ENCODE results near the gene TCF23.
"Not testable (repeated sequence)": the region's sequence is repeated elsewhere in the genome, so short reads cannot be mapped to it uniquely, and the experiment has no call there.

The TCF23 gene

DNA sequence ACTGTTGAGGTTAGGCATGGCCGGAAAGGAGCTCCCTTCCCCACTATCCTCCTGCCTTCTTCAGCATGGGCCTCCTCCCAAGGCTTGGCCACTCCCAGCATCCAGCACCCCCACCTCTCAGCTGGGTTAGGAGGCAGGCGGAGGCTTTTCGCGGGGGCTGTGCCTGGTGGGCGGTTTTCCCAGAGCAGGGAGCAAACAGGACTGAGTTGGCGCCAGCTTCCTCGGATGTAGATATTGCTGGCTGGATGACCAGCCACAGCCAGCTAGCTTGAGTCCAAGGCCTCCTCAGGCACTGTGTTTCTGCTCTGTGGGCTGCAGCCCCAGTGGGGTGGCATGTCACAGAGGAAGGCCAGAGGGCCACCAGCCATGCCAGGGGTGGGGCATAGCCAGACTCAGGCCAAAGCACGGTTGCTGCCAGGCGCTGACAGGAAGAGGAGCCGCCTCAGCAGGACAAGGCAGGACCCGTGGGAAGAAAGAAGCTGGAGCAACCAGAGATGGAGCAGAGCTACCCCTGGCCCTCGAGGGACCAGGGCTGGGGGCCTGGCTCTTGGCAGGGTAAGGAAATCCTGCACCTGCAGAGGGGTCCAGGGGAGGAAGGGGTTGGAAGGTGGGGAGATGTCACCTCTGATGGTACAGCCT, at the start of gene TCF23:
Gene TCF23 (plus strand): TSS at position 204 of the 639 bp plus-strand sequence. CDS start 130 bp downstream, at position 334.
- no peak for DNase-seq (ENCODE audit: low read depth)

DNA sequence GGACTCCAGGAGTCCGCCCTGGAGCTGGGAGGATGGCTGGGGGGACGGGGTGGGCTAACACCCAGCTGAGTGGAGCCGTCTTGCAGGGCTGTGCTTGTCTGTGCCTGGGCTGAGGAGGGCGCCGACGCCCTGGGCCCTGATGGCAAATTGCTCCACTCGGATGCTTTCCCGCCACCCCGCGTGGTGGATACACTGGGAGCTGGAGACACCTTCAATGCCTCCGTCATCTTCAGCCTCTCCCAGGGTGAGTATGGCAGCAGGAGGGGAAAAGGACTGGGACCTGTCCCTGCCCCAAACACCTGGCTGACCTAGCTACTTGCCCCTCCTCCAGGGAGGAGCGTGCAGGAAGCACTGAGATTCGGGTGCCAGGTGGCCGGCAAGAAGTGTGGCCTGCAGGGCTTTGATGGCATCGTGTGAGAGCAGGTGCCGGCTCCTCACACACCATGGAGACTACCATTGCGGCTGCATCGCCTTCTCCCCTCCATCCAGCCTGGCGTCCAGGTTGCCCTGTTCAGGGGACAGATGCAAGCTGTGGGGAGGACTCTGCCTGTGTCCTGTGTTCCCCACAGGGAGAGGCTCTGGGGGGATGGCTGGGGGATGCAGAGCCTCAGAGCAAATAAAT, 49.4 kb upstream of the TCF23 start:
- DNase-seq (ENCODE audit: low read depth) = no peak

DNA sequence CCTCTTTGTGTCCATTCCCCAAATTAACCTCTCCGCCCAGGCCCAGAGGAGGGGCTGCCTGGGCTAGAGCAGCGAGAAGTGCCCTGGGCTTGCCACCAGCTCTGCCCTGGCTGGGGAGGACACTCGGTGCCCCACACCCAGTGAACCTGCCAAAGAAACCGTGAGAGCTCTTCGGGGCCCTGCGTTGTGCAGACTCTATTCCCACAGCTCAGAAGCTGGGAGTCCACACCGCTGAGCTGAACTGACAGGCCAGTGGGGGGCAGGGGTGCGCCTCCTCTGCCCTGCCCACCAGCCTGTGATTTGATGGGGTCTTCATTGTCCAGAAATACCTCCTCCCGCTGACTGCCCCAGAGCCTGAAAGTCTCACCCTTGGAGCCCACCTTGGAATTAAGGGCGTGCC, 48.8 kb upstream of the TCF23 start:
- no peak for DNase-seq (ENCODE audit: low read depth)

DNA sequence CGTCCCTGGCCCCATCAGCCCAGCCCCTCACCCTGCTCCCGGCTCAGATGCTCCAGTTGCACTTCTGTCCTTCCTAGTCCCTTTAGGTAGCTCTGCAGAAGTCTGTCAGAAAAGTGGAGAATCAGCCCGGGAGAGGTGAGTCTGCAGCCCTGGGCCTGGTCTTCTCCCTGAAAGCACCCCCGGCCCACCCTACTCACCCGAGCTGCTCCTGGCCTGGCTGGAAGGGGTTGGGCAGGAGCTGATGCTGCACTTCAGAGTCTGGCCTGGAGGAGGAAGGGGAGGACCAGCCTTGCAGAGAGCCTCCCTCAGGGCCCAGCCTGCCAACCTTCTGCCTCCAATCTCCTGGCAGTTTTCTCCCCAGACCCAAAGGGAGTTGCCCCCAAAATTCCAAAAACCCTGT, 46.5 kb upstream of the TCF23 start:
- no peak for DNase-seq (ENCODE audit: low read depth)

DNA sequence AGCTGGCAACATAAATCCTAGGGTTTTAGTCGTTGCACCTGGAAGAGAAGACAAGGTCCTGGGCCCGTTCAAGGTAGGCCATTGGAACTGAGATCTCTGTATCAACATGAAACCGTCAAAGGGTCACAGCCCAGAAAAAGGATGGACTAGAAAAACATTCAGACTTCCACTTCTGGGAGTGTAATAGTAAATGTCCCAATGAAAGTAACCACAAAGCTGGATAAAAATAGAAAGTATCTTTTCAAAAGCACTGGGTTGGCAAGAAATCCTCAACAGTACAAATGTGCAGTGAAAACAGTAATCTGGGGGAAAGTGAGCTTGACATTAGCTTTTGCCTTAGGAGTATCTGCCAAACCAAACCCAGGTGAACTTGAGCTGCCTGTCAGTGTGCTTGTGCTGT, 42.8 kb upstream of the TCF23 start:
- DNase-seq (ENCODE audit: low read depth) = no peak

DNA sequence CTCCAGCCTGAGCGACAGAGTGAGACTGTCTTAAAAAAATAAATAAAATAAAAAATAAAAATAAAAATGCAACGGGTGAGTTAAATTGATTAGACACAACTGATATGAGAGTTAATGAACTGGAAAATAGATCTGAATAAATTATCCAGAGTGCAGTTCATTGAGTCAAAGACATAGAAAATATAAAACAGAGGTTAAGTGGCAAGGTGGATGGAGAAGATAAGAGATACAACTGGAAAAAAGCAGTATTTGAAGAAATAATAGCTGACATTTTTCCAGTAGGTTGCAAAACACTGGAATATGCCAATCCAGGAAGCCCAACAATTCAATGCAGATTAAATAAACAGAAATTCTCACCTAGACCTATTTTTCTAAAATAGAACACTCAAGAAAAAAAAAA, 40.6 kb upstream of the TCF23 start:
- no peak for DNase-seq (ENCODE audit: low read depth)

DNA sequence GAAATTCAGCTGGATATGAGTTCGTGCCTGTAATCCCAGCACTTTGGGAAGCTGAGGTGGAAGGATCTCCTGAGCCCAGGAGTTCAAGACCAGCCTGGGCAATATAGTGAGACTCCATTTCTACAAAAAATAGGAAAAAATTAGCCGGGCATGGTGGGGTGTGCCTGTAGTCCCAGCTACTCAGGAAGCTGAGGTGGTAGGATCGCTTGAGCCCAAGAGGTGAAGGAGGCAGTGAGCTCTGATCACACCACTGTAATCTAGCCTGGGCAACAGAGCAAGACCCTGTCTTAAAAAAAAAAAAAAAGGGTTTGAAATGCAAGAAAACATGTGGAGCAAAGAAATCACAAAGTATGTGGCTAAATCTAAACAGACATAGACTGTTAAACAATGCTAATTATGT, 39.7 kb upstream of the TCF23 start:
- DNase-seq (ENCODE audit: low read depth) = no peak

DNA sequence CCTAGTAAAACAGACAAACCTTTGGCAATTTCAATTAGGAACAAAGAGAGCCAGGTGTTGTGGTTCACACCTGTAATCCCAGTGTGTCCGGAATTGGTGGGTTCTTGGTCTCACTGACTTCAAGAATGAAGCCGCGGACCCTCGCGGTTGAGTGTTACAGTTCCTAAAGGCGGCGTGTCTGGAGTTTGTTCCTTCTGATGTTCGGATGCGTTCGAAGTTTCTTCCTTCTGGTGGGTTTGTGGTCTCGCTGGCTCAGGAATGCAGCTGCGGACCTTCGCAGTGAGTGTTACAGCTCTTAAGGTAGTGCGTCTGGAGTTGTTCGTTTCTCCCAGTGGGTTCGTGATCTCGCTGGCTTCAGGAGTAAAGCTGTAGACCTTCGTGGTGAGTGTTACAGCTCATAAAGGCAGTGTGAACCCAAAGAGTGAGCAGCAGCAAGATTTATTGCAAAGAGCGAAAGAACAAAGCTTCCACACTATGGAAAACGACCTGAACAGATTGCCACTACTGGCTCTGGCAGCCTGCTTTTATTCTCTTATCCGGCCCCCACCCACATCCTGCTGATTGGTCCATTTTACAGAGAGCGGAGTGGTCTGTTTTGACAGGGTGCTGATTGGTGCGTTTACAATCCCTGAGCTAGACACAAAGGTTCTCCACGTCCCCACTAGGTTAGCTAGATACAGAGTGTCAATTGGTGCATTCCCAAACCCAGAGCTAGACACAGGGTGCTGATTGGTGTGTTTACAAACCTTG, 38.0 kb upstream of the TCF23 start:
- DNase-seq (ENCODE audit: low read depth) = not testable (repeated sequence)

DNA sequence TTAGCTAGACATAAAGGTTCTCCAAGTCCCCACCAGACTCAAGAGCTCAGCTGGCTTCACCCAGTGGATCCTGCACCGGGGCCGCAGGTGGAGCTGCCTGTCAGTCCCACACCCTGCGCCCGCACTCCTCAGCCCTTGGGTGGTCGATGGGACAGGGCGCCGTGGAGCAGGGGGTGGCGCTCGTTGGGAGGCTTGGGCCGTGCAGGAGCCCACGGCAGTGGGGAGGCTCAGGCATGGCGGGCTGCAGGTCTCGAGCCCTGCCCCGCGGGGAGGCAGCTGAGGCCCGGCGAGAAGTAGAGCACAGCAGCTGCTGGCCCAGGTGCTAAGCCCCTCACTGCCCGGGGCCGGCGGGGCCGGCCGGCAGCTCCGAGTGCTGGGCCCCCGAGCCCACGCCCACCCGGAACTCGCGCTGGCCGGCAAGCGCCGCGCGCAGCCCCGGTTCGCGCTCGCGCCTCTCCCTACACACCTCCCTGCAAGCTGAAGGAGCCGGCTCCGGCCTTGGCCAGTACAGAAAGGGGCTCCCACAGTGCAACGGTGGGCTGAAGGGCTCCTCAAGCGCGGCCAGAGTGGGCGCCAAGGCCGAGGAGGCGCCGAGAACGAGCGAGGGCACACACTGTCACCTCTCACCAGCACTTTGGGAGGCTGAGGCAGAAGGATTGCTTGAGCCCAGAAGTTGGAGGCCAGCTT, 37.3 kb upstream of the TCF23 start:
- DNase-seq (ENCODE audit: low read depth) = not testable (repeated sequence)

DNA sequence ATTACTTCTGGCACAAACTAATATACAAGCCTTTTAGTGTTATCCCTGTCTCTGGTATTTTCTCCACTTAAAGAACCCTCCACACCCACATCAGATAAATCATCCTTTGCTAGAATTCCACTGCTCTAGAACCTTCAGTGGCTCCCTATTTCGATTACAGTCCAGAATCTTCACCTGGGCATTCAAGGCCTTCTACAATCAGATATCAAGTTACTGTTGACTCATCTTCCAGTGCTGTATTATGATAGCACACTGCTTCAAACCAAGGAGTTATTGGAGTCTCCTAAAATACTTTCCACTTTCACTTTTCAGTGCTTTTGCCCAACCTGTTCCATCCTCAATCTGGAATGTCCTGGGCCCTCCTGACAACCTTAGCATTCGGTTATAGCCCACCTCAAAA, 33.3 kb upstream of the TCF23 start:
- DNase-seq (ENCODE audit: low read depth) = no peak

DNA sequence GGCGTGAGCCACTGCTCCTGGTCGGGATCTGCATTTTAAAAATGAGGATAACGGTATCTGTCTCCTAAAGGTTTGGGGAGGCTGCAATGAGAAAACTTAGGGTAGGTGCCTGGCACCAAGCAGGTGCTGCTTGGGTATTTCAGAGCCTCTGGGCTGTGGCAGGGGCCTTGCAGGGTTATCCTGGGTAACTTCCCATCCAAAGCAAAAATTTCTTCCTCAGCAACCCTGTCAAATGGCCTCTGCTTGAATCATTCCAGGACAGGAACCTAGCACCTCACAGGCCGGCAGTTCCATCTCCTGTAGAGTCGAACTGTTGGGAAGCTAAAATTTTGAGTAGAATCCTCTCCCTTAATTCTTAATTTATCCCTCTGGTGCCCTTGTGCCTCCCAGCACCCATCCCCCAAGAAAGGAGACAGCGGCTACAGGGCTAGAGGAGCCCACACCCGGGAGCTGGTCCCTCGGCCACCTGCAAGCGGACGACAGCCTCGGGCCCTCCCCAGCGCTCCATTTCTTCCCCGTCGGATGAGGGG, 30.7 kb upstream of the TCF23 start:
- DNase-seq (ENCODE audit: low read depth) = no peak

DNA sequence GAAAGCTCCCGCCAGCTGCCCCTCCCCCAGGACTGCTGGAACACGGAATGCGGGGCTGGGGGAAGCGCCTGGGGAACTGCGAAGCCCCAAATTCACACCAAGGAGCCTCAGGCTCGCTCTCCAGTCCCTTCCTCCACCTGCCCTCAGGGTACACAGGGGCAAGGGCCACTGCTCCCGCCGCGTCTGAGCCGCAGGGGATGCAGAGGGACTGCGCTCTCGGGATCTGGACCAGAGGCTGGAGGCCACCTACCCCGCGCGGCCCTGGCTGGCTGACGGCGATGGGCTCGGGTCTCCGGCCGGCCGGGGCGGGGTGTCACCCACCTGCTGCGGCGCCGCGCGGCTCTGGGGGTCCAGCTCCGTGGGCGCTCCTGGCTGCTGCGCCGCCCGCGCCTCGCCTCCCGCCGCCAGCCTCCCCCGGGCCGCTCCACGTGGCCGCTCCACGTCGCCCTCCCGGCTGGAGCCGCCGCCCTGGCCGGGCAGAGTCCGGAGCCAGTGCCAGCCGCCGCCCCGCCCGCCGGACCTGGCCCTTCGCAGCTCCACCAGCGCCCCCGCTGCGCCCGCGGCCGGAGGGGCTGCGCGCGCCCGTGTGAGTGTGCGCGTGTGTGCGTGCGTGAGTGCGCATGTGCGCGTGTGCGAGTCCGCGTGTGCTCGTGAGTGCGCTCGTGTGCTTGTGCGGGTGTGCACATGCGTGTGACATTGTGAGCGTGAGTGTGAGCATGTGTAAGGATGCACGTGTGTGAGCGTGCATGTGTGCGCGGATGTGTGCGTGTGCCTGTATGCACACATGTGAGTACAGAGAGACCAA, 30.1 kb upstream of the TCF23 start, which contains the start of gene CGREF1:
Gene CGREF1 (minus strand): TSS at position 604 of the 805 bp plus-strand sequence. CDS start 14,762 bp downstream, outside the sequence.
- no peak for DNase-seq (ENCODE audit: low read depth)

DNA sequence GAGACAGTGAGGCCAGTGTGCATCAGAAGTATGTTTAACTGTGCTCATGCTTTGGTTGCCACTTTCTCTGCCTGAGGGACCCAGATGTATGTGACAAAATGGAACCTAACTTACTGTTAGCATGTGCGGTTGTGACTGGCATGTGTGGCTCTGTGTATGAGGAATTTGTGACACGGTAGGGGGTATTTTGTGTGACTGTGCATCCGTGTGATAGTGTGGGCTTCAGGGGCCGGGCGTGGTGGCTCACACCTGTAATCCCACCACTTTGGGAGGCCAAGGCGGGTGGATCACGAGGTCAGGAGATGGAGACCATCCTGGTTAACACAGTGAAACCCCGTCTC, 29.5 kb upstream of the TCF23 start:
- not testable (repeated sequence) for DNase-seq (ENCODE audit: low read depth)

DNA sequence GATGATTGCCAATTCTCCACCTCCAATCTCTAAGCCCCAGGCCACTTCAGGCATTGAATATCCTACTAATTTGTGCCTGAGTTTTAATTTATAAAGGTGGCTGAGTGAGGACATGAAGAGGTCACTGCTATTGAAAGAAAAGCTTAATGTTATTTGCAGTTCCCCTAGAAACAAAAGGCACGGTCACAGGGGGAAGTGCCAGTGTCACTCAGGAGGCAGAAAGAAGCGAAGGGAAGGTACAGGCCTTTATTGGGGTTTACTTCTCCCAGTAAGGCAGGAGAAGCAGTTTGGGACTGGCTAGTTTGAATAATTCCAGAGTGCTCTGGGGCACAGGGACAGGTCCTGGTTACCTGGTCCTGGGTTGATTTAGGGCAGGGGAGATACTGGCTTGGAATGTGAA, 26.9 kb upstream of the TCF23 start:
- no peak for DNase-seq (ENCODE audit: low read depth)

DNA sequence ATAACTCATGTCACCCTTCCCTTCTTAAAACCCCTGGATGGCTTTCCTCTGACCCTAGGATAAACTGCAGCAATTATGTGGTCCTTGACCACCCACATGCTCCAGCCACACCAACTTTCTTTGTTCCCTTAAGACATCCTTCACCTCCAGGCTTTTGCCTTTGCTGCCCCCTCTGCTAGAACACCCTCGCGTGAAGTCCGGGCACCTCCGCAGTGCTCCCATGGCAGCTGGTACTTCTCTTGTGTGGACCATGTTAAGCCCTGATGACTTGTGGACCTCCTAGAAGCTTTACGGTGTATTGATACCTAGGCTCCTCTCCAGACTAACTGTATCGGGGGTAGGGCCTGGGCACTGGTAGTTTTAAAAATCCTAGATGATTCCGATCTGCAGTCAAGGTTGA, 26.0 kb upstream of the TCF23 start:
- no peak for DNase-seq (ENCODE audit: low read depth)

DNA sequence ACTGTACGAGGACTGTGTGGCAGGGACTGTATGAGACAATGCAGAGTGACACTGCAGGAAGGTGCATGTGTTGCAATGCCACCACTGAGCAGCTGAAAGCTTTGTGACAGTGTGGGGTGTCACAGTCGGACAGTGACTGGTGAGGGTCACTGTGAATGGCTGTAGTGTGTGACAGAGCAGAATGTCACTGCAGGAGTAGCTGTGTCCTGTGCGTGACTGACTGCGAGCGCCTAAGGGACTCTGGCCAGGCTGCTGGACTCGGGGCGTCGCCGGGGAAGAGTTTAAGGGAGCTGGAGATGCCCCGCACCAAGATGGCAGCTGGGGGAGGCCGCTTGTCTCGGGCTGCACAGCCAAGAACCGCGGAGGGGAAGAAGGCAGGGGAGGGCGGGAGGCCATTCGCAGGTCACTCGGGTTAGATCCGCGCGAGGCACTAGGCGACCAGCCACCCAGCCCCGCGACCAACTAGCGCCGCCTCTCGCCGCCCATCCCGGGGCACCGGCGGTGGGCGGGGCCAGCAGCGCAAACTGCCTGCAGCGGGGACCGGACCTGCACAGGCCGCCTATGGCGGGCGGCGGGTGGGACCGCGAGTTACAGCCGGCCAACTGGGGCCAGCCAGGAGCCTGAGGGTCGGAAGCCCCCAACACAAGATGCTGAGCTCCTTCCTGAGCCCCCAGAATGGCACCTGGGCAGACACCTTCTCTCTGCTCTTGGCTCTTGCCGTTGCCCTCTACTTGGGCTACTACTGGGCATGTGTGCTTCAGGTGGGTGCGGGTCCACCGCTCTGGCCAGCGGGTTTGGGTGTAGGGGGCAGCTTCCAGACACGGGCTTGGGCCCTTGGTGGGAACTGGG, 25.3 kb upstream of the TCF23 start, which contains the start of gene ABHD1:
Gene ABHD1 (plus strand): TSS at position 514 of the 849 bp plus-strand sequence. CDS start 134 bp downstream, at position 648.
- peak; percentile 46 for DNase-seq (ENCODE audit: low read depth)

DNA sequence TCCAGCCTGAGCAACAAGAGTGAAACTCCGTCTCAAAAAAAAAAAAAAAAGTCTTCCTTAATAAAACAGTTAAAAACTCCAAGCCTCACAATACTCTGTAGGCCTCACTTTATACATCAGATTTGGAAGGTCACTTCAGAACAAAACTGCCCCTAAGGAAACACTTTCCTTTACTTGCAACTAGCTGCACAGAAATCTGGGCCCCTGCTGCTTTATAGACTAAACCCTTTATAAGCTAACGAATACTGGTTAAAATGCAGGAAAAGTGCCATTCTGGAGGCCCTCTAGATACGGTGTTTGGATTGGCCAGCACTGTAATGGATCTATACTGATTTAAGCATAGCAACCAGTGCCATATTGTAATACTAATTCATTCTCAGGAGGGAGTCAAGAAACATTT, 23.7 kb upstream of the TCF23 start:
- DNase-seq (ENCODE audit: low read depth) = no peak

DNA sequence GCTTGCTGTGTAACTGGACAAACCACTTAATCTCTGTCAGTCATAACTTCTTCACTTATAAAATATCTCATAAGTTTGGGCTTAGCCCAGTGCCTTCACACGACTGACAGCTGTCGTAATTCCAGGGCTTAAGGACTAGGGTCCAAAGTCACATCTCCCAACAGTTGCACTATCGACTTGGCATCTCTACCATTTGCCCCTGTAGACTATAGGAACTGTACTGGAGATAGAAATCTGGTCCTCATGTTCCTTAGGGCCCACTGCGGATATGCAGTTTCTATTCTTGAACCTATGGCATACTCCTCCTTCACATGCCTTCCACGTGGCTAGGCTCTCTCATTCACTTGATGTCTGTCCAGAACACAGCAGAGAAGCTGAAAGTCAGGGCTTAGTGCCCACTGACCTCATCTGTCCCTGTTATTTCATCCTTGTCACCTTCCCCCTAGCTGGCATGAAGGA, 22.5 kb upstream of the TCF23 start:
- no peak for DNase-seq (ENCODE audit: low read depth)

DNA sequence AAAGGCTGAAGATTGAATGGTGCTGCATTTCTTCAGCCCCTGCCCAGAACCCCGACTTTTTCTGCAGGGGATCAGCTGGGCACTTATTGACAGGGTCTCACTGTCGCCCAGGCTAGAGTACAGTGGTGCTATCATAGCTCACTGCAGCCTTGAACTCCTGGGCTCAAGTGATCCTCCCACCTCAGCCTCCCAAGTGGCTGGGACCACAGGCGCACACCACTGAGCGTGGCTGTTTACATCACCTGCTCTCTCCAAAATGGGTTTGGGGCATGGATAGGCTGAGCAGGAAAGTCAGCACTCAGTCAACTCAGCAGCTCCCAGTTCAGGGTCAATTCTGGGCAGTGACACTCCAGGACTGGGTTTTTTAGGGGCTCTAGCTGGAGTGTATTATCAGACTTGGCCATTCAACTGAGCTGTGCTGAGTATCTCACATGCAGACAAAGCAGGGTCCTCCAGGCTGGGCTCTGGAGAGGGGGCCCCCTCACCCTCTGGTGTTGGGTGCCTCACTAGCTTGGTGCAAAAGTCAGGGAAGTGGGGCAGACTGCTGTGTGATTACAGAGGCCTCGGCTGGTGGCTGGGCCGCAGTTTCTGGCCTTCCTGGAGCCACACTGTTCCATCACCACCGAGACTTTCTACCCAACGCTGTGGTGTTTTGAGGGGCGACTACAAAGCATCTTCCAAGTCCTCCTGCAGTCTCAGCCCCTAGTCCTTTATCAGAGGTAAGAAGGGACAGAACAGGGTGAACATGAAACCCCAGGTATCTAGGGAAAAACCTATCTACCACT, 20.7 kb upstream of the TCF23 start:
- no peak for DNase-seq (ENCODE audit: low read depth)

All from activated gamma-delta T cell treated with anti-CD3 and anti-CD28 coated beads, Interleukin-2, amount 50 U/mL, for 16 hours (primary cell).